ACC112 (cell line): Measurements from ENCODE around the gene IRF3.
A peak's percentile ranks its signal among the peaks of the same experiment; 100 is the strongest.

Experiments
- H2AFZ ChIP-seq: fragments of 200-600 bp; sonication (generic); one replicate; pipeline ENCODE4 v1.6.0; 2017; ENCODE audit warnings: antibody characterized with exemption, low read length; ENCODE audit not compliant: unreplicated experiment
- H3K27ac ChIP-seq: fragments of 200-600 bp; sonication (generic); 2 replicates; pipeline ENCODE4 v1.5.1; 2014; ENCODE audit warnings: low read depth, mild to moderate bottlenecking, antibody characterized with exemption, low read length, moderate library complexity
- H3K27me3 ChIP-seq: fragments of 200-600 bp; sonication (generic); 2 replicates; pipeline ENCODE4 v1.6.1; 2014; ENCODE audit warnings: mild to moderate bottlenecking, antibody characterized with exemption, low read length, moderate library complexity, mixed read lengths; ENCODE audit not compliant: insufficient read depth
- H3K36me3 ChIP-seq: fragments of 200-600 bp; sonication (generic); 2 replicates; pipeline ENCODE4 v1.6.1; 2016; ENCODE audit warnings: mild to moderate bottlenecking, antibody characterized with exemption, low read length, moderate library complexity, mixed read lengths; ENCODE audit not compliant: insufficient read depth
- H3K4me1 ChIP-seq: fragments of 200-600 bp; sonication (generic); one replicate; pipeline ENCODE4 v1.6.1; 2016; ENCODE audit warnings: low read length, mixed read lengths; ENCODE audit not compliant: insufficient read depth, unreplicated experiment, control insufficient read depth
- H3K4me3 ChIP-seq: fragments of 200-600 bp; sonication (generic); 2 replicates; pipeline ENCODE4 v1.5.1; 2014; ENCODE audit warnings: mild to moderate bottlenecking, low read depth, low read length
- H3K79me2 ChIP-seq: fragments of 200-600 bp; sonication (generic); one replicate; pipeline ENCODE4 v1.6.0; 2016; ENCODE audit warnings: low read length; ENCODE audit not compliant: control insufficient read depth, unreplicated experiment, insufficient read depth

IRF3 gene

DNA sequence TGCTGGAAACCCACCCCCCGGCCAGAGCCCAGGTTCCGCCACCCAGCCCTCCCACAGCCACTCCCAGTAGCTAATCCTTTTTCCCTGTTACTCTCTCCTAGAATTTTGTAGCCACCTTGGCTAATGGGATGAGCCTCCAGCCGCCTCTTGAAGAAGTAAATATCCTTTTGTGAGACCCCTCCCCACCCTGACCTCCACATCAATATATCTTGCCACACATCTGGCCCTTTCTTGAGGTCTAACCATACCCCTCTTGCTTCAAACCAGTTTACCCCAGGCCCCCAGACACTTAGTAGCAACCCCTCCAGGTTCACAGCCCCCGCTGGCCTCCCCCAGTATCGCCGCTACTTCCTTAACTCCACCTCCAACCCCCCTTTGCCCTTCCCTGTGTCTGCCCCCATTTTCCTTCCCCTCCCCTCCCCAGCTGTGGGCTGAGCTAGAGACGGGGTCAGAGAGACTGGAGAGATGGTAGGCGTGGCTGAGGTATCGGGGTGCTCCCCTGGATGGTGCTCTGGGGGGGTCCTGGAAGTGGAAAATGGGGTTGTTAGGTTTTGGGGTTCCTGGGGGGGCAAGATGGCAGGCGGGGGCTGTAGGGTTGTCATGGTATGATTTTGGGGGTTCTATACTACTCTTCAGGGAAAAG is 14.2 kb upstream of the IRF3 start:
- no peak overlapping the region for H3K4me3 ChIP-seq
- H3K36me3 ChIP-seq = peaks cover 3% of the 10 kb centered on the region; the same call in 1 of the 2 replicates
- peaks cover 15% of the 10 kb centered on the region for H3K4me1 ChIP-seq
- H2AFZ ChIP-seq = no peak overlapping the region
- H3K27me3 ChIP-seq = no peaks in the 10 kb centered on the region
- H3K79me2 ChIP-seq = peaks cover 34% of the 10 kb centered on the region
- no peak overlapping the region for H3K27ac ChIP-seq

GRCh38 chr19:49678985-49679770 is 13.5 kb upstream of the IRF3 start:
- no peak overlapping the region for H3K4me3 ChIP-seq
- peaks cover 15% of the 10 kb centered on the region for H3K4me1 ChIP-seq
- H3K79me2 ChIP-seq = peaks cover 34% of the 10 kb centered on the region
- peaks cover 3% of the 10 kb centered on the region; the same call in 1 of the 2 replicates for H3K36me3 ChIP-seq
- H2AFZ ChIP-seq = no peak overlapping the region
- H3K27me3 ChIP-seq = no peaks in the 10 kb centered on the region
- H3K27ac ChIP-seq = no peak overlapping the region

- H3K27me3 ChIP-seq = no peaks in the 10 kb centered on the region
- no peaks in the 10 kb centered on the region; the same call in 1 of the 2 replicates for H3K36me3 ChIP-seq
- no peak overlapping the region for H2AFZ ChIP-seq
- peaks cover 15% of the 10 kb centered on the region for H3K4me1 ChIP-seq
- peak overlapping the region; percentile 94 for H3K4me3 ChIP-seq
- H3K27ac ChIP-seq = peak overlapping the region; percentile 79
- H3K79me2 ChIP-seq = peaks cover 34% of the 10 kb centered on the region
These were observed 12.4 kb upstream of the IRF3 start for GRCh38 chr19:49677901-49678674.

- Histone ChIP-seq H2AFZ (peak within 1 kb of the TSS; percentile 10), H3K36me3 (no peaks in the 10 kb centered on the region; the same call in 1 of the 2 replicates), H3K79me2 (peaks cover 34% of the 10 kb centered on the region), H3K4me3 (peak within 1 kb of the TSS; percentile 94), H3K27me3 (no peaks in the 10 kb centered on the region), H3K27ac (peak within 1 kb of the TSS; percentile 83), H3K4me1 (peaks cover 15% of the 10 kb centered on the region)
These were observed 11.7 kb upstream of the IRF3 start, which contains the start of gene PRMT1 for GRCh38 chr19:49677231-49677900. TSS of gene PRMT1 (plus strand) at chr19:49677271. CDS start at chr19:49677281, 10 bp downstream.

- peaks cover 19% of the 10 kb centered on the region for H3K4me1 ChIP-seq
- H2AFZ ChIP-seq = no peak overlapping the region
- H3K4me3 ChIP-seq = peak overlapping the region; percentile 94
- peaks cover 34% of the 10 kb centered on the region for H3K79me2 ChIP-seq
- H3K27ac ChIP-seq = peak overlapping the region; percentile 83
- H3K27me3 ChIP-seq = no peaks in the 10 kb centered on the region
- H3K36me3 ChIP-seq = no peaks in the 10 kb centered on the region; the same call in 1 of the 2 replicates
These were observed 11.2 kb upstream of the IRF3 start for GRCh38 chr19:49676784-49677230.

- peaks cover 19% of the 10 kb centered on the region for H3K4me1 ChIP-seq
- peaks cover 34% of the 10 kb centered on the region for H3K79me2 ChIP-seq
- H3K27me3 ChIP-seq = no peaks in the 10 kb centered on the region
- H2AFZ ChIP-seq = peak overlapping the region; percentile 10
- peak overlapping the region; percentile 31 for H3K4me3 ChIP-seq
- H3K36me3 ChIP-seq = no peaks in the 10 kb centered on the region
- H3K27ac ChIP-seq = peak overlapping the region; percentile 83
These were observed 10.6 kb upstream of the IRF3 start for GRCh38 chr19:49676136-49676783.

GRCh38 chr19:49672131-49672919 is 6.7 kb upstream of the IRF3 start:
- Histone ChIP-seq H3K79me2 (peaks cover under 1% of the 10 kb centered on the region), H3K27ac (no peak overlapping the region), H3K27me3 (no peaks in the 10 kb centered on the region), H2AFZ (no peak overlapping the region), H3K36me3 (no peaks in the 10 kb centered on the region), H3K4me3 (no peak overlapping the region), H3K4me1 (peaks cover 4% of the 10 kb centered on the region)

DNA sequence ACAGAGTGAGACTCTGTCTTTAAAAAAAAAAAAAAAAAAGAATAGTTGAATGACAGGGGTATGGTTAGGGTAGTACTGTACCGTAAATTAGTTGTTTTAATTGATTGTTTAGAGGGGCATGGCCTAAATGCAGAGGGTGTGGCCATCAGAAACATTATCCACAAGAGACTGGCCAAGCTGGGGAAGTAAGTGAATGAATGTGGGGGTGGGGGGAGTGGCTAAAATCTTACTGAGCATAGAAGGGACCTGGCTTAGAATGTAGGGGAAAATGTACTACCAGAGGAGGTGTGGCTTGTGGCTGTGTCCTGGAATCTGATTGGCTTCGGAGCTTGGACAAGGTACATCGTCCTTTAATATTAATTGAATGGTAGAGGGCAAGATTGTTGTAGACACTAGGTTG is 3.9 kb upstream of the IRF3 start:
- no peak overlapping the region for H3K27ac ChIP-seq
- H2AFZ ChIP-seq = no peak overlapping the region
- H3K4me3 ChIP-seq = no peak overlapping the region
- peaks cover 16% of the 10 kb centered on the region for H3K79me2 ChIP-seq
- no peaks in the 10 kb centered on the region for H3K27me3 ChIP-seq
- H3K4me1 ChIP-seq = peaks cover 8% of the 10 kb centered on the region
- no peaks in the 10 kb centered on the region for H3K36me3 ChIP-seq

GRCh38 chr19:49667473-49667872 is 1.8 kb upstream of the IRF3 start:
- Histone ChIP-seq H3K27me3 (no peaks in the 10 kb centered on the region), H3K4me1 (peaks cover 8% of the 10 kb centered on the region), H3K36me3 (no peaks in the 10 kb centered on the region), H3K4me3 (no peak overlapping the region; the same call in 1 of the 2 replicates), H3K79me2 (peaks cover 16% of the 10 kb centered on the region), H3K27ac (no peak overlapping the region), H2AFZ (no peak overlapping the region)
